ENCODE results near the gene GH1.
"Not testable (repeated sequence)": the region's sequence is repeated elsewhere in the genome, so short reads cannot be mapped to it uniquely, and the experiment has no call there.

- TF ChIP-seq, protein P1, sequence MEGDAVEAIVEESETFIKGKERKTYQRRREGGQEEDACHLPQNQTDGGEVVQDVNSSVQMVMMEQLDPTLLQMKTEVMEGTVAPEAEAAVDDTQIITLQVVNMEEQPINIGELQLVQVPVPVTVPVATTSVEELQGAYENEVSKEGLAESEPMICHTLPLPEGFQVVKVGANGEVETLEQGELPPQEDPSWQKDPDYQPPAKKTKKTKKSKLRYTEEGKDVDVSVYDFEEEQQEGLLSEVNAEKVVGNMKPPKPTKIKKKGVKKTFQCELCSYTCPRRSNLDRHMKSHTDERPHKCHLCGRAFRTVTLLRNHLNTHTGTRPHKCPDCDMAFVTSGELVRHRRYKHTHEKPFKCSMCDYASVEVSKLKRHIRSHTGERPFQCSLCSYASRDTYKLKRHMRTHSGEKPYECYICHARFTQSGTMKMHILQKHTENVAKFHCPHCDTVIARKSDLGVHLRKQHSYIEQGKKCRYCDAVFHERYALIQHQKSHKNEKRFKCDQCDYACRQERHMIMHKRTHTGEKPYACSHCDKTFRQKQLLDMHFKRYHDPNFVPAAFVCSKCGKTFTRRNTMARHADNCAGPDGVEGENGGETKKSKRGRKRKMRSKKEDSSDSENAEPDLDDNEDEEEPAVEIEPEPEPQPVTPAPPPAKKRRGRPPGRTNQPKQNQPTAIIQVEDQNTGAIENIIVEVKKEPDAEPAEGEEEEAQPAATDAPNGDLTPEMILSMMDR (IDR thresholded peaks at IDR 0.05) = not testable (repeated sequence)
- not testable (repeated sequence) for TF ChIP-seq POLR2A, EP300 (IDR thresholded peaks at IDR 0.05)
These were observed at the start of gene GH1 for GRCh38 chr17:63918789-63919305.

Measured in upper lobe of left lung (tissue), 4 donors.